Hematopoietic multipotent progenitor cell treated with erythropoietin and hydrocortisone succinate and interleukin-3 and kit ligand, for 4 days (in vitro differentiated cells): ENCODE data around the gene GALNT2.

Source experiments
- DNase-seq: peaks from one replicate; pipeline ENCODE4 v3.0.0-alpha.2; 2015

The GALNT2 gene

GRCh38 chr1:230052018-230052417 is 15.0 kb upstream of the GALNT2 start:
- DNase-seq = no peak

- DNase-seq = no peak
Observed at GRCh38 chr1:230052665-230053064, 14.4 kb upstream of the GALNT2 start.

GRCh38 chr1:230054092-230054749 is 12.8 kb upstream of the GALNT2 start:
- DNase-seq = no peak

DNA sequence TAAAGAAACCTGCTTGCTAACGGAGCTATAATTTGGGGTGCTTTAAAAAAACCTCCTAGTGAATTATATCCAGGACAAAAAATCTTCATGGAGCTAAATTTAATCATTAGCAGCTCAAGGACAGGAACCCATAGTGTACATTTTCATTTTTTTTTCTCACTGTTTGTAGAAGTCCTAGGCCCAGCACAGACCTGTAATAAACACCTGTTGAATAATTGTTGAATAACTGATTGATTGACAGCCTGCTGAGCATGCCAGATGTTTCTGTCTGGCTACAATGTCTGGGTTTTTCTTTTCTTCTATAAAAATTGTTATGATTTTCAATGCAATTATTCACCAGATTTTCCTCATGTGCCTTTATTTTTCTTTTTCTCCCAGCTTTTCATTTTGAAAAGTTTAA is 10.9 kb upstream of the GALNT2 start:
- no peak for DNase-seq

- no peak for DNase-seq
Observed at GRCh38 chr1:230057100-230057499, 9.9 kb upstream of the GALNT2 start.

- no peak for DNase-seq
Observed at GRCh38 chr1:230057681-230058565, 9.1 kb upstream of the GALNT2 start.

- DNase-seq = no peak
Observed at GRCh38 chr1:230058626-230059025, 8.4 kb upstream of the GALNT2 start.

DNA sequence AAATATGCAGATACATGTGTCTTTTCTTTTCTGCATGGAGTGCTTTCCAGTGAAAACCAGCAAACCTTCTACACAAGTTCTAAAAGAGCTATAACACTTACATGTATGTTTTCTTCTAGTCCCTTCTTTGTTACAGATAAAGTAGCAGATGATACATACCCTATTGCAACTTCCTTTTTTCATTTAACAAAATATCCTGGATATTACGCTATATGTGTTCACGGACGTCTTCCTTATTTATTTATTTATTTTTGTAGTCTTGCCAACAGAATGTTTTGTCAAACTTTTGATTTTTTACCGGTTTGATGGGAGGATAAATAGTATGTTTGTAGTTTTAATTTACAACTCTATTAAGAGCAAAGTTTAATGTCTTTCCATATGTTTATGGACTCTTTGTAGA is 5.2 kb upstream of the GALNT2 start:
- DNase-seq = no peak

GRCh38 chr1:230062521-230062920 is 4.5 kb upstream of the GALNT2 start:
- no peak for DNase-seq

- DNase-seq = no peak
Observed at GRCh38 chr1:230064283-230064682, 2.8 kb upstream of the GALNT2 start.

- no peak for DNase-seq
Observed at GRCh38 chr1:230065161-230065560, 1.9 kb upstream of the GALNT2 start.

- DNase-seq = no peak
Observed at GRCh38 chr1:230065571-230065970, 1.5 kb upstream of the GALNT2 start.

GRCh38 chr1:230066031-230066430 is 1.0 kb upstream of the GALNT2 start:
- DNase-seq = peak; percentile 29

DNA sequence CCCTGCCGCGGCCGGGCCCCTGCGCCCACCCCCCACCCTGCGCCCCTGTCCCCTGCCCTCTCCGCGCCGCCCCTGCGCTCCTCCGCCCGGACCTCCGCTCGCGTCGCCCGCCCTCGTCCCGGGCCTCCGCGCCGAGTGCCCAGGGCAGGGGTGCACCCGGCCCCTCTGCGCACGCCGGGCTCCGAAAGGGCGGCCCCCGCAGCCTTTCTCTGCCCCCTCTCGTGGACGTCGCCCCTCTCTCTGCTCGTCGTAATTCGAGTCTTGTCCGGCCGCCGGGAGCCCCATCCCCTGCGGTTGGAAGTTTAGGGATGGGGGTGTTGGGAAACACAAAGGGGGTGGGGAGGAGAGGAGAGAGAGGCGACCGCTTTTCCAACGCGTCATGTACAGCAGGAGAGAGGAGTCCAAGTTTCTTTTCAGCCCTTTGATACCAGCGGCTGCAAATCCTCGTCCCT is 407 bp downstream of the GALNT2 start:
- peak; percentile 49 for DNase-seq

DNA sequence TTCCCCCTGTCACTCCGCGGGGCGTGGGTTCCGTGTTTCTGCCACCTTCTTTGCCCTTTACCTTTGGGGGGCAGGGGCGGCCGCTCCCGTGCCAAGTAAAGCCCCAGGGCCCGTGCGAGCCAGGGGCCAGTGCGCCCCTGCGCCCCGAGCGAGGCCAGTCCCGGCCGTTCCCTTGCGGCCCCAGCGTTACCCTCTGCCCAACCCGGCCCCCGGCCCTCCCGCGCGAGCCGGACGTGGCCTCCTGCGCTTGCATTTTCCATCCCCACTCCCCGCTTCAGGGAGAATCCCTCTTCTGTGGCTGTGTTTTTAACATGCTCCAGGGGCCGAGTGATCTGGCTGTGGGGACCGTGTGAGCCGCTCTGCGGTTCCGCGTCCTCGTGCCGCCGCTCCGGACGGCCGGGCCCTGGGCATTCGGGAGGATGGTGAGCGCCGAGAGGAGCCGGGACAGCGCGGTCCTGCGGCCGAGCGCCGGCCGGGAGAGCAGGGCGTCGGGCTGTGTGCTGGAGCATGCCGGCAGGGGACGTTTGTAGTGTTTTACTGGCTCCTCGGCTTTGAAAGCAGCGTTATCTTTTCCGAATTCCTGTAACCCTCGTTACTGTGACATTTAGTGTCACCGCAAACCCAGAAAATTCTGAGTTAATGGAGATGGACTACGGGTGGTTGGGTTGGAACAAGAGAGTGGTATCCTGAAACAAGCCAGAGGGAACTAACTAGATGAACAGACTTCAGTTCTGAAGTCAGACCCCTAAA is 1.0 kb downstream of the GALNT2 start:
- peak; percentile 63 for DNase-seq

DNA sequence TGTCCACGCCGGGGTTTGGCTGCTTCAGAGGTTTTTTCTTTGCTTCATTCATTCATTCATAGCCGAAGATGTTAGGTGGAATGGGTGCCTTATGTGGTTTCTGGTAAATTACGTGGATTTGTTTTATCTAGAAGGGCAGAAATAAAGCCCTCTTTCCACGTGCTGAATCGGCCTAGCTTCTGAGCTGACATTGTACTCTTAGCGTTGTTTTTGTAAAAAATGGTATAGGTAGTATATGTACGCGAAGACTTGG is 1.5 kb downstream of the GALNT2 start:
- DNase-seq = no peak

- peak; percentile 58 for DNase-seq
Observed at GRCh38 chr1:230068952-230069684, 2.1 kb downstream of the GALNT2 start.

DNA sequence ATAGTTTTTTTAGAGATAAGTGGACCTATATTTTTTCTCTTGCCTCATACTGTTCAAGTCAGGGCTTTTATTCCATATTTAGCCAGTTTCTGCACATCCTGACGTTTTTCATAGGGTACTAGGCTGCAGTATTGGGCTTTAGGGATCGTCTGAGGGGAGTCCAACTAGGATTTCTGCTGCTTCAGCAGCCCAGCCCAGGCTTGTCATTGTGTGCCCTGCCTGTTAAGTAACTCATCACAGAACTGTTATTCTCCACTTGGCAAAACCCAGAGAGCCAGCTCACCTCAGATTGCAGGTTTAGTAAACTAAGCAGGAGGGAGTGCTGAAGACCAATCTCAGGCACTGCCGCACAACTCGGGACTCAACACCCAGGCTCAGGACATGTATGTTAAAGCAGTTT is 2.8 kb downstream of the GALNT2 start:
- no peak for DNase-seq

- DNase-seq = no peak
Observed at GRCh38 chr1:230070321-230071208, 3.5 kb downstream of the GALNT2 start.

- DNase-seq = no peak
Observed at GRCh38 chr1:230071316-230071715, 4.3 kb downstream of the GALNT2 start.

DNA sequence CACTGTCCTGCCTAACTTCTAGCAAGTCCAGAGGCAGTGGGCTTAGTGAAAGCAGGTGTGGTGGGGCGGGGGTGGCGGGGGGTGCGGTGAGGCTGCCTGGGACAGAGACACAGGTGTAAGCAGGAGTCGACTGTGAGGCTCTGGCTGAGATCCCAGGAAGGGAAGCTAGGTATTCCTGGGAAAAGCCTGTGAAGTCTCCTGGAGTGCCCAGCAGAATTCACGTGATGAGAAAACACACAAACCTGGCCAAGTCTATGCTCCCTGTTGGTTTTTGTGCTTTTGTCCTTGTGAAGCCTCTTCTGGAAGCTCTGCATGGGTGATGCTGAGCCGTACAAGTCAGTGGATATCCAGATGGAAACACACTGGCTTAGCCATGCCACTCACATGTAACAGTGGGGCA is 5.3 kb downstream of the GALNT2 start:
- no peak for DNase-seq

- no peak for DNase-seq
Observed at GRCh38 chr1:230072866-230073265, 5.8 kb downstream of the GALNT2 start.
